Left ventricle myocardium superior (tissue), 1 donor: ENCODE results near the gene NHSL2. TPM values are rescaled to one million over a fixed set of nuclear protein-coding genes. Genes with fewer than 3 reads are reported as not detected.
"Not testable (repeated sequence)": the region's sequence is repeated elsewhere in the genome, so short reads cannot be mapped to it uniquely, and the experiment has no call there.

Source experiments
- ATAC-seq: fragments of 200-7000 bp; cut with Tn5 transposase; one replicate; pipeline ENCODE4 v1.9.1; 2020; ENCODE audit warnings: mild to moderate bottlenecking, moderate library complexity
- DNase-seq: peaks from one replicate; pipeline ENCODE4 v3.0.0-alpha.2; 2020
- intact Hi-C: fragments of 100-400 bp; cut with micrococcal nuclease; formaldehyde crosslinking; loops from one replicate; pipeline ENCODE4 v1.11.0; 2022
- total RNA-seq: library from RNA; stranded (reverse); fragmentation: NEBNext Ultra II Directional; extraction: Animal tissue kit (Norgen Biotek cat#: 25700); gene quantifications from one replicate; pipeline ENCODE4 v1.2.1, GENCODE V29; 2021
- donor health status: DM: no; HTN: yes; CAD: no; lungs with severe emphysema.

Gene NHSL2
- total RNA-seq, 1 donor from 2014 or later: 3.7 TPM

DNA sequence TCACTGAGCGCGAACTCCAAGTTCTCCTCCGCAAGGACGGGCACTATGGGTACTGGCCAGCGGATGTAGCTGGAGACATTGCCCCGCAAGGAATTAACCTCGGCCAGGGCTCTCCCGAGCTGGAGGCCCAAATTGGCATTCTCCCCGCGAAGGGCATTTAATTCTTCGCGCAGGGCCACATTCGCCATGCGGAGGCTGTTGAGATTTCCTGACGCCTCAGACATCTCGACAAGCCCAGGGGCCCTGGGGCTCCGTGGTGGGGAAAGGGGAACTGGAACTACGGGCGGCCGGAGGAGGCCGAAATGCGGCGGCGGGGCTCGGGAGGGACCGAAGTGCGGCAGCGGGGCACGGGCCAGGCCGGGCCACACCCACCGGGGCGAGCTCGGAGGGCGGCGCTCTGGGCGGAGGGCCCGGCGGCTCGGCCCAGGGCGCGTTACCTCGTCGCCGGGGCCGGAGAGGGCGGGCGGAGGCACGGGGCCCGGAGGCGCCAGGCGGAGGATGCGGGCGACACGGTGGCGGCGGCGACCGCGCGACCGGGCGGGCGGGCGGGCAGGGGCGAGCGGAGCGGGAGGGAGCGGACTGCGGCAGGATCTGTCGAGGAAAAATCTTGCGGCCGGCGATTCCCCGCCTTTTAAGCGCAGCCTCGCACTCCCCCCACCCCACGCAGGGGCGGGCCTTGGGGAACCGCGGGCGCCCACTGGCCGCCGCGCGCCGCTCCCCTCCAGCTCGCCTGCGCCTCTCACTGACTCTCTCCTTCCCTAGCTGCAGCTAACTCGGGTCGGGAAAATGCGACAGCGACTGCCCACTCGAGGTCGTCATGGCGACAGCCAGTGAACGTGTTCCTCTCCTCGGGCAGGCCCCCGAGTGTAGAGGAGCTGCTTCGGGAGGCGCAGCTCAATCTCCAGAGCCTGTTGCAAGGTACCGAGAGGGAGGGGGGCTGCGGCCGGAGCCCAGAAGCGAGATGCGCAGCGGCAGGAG is 221.0 kb downstream of the NHSL2 start, which contains the start of gene RTL5:
RTL5 (minus strand) TSS at position 599 of the 978 bp plus-strand sequence.
- intact Hi-C loops: no loop called here
- DNase-seq (peak; percentile 88), ATAC-seq (peak; percentile 98)

DNA sequence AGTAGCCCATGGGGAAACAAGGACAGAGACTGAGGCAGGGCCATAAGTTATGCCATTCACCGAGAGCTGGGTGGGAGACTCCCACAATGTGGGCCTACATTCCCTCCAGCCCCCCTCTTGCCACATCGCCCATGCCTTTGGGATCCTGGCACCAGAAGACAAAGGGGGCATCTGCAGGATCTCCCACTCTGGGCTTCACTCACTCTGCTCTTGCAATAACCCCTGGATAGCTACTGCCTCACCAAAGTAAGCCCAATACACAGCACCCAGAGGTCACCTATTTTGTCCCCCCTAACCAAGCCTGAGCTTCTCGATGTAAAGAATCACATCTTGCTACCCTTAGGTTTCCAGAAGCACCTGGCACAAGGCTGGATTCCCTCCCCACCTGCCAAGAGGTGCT is 221.8 kb downstream of the NHSL2 start:
- ATAC-seq: no peak
- no peak for DNase-seq
- intact Hi-C loops: no loop called here

DNA sequence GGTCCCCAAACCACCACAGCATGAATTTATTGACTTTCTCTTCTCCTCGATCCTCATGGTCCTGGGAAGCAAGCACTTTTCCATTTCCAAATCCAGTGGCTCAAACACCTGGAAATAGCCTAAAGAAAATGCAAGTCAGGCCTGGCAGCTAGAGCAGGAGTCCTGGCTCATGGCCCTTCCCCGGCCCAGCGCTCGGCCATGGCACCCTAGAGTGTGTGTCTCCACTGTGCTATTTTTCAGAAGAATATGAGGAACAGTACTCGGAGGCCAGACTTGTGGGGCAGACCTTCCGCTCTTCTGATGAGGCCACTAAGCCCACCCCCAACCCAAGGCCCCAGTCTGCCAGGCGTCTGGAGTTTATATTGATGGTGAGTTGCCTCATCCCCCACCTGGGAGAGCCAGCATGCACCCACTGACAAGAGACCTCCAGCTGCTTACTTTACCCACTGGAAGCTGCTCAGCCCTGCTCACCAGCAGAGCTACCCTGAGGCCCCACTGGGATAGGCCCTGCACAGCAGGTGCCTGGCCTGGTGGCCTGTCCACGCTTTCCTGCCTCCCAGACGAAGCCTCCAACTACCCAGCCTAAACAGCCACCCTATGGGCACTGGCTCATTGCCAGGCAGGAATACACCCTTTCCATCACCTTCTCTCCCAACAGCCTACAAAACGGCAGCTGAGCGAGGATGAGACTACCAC is 223.4 kb downstream of the NHSL2 start:
- intact Hi-C loops: no loop called here
- ATAC-seq: no peak
- DNase-seq: no peak

DNA sequence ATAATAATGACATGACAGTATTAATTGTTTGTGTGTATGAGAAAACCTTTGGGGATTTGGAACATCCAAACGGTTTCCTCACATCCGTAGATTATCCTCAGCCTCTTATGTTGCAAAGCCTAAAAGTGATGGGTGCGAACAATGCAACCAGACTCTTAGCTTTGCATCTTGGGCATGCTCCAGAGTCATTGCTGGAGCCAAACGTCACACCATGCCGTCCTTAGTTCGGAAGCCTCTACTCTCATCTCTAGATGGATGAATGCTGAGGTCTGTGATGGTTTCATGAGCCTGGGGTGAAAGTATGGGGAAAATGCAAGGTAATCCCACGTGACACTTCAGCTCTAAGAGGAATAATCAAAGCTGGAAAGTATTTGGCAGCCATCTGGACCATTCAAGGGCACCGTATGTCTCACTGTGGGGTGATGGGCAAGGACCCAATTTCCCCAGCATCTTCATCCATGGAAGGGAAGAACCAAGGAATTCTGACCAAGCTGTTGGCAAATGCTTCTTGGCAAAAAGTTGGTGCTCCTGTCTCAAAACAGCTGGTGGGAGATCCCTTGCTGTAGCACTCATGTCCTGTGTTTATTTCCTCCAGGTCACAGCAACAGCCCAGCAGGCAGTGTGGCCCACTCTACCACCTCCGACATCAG is 227.3 kb downstream of the NHSL2 start:
- no peak for ATAC-seq
- no peak for DNase-seq
- intact Hi-C loops: no loop called here

DNA sequence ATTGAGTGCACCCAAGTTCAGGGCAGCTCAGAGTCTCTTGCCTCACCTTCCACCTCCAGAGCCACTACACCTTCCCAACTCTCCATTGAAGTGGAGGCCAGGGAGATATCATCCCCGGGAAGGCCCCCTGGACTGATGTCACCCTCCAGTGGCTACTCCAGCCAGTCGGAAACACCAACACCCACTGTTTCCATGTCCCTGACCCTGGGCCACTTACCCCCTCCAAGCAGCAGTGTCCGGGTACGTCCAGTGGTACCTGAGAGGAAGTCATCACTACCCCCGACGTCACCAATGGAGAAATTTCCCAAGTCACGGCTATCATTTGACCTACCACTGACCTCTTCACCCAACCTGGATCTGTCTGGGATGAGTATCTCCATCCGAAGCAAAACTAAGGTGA is 228.9 kb downstream of the NHSL2 start:
- intact Hi-C loops: no loop called here
- DNase-seq (no peak), ATAC-seq (no peak)

DNA sequence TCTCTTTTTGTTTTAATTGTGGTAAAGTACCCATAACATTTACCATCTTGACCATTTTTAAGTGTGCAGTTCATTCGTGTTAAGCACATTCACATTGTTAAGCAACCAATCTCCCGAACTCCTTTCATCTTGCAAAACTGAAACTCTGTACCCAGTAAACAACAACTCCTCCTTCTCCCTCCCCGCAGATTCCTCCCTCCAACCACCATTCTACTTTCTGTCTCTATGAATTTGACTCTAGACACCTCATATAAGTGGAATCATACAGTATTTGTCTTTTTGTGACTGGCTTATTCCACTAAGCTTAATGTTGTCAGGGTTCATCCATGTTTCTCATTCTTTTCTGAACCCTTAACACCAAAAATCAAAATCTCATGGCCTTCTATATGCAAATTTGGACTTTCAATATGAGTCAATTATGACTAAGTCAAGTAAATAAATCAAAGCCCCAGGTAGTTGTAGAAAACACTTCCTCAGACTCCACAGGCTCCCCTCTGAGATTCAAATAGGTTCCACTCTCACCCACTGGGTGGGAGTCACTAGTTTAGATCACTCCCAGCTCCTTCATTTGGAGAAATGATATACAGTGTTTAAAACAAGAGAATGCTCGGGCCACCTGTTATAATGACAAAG is 230.8 kb downstream of the NHSL2 start:
- DNase-seq (no peak), ATAC-seq (no peak)
- intact Hi-C loops: no loop called here

DNA sequence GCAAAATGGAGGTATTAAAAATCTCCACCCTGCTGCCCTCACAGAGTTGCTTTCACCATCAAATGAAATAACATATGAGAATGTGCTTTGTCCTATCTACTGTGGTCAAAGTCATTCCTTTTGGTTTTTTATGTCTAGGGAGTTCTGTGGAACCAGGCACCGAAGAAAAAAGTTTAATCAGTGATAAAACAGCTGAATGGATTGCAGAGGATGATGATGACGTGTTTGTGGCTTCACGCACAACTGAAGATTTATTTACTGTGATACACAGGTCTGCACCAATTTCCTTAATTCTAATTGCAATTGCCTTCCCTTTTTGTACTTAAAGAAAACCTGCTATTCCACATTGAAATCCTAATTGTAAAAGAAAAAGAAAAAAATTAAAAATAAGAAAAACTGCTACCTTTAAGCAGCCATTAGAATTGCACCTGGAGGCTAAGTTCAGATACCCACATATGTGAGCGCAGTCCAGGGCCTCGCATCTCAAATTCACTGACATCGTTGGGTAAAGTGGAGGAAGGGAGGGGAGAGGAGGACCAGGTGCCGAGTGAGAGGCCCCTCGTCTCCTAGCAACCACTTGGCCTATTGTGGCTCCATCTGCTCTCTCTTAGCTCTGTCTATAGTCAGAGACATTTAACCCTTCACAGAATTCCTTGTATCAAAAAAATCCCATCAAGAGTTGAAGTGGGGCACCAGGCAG is 231.6 kb downstream of the NHSL2 start:
- intact Hi-C loops: no loop called here
- ATAC-seq: no peak

DNA sequence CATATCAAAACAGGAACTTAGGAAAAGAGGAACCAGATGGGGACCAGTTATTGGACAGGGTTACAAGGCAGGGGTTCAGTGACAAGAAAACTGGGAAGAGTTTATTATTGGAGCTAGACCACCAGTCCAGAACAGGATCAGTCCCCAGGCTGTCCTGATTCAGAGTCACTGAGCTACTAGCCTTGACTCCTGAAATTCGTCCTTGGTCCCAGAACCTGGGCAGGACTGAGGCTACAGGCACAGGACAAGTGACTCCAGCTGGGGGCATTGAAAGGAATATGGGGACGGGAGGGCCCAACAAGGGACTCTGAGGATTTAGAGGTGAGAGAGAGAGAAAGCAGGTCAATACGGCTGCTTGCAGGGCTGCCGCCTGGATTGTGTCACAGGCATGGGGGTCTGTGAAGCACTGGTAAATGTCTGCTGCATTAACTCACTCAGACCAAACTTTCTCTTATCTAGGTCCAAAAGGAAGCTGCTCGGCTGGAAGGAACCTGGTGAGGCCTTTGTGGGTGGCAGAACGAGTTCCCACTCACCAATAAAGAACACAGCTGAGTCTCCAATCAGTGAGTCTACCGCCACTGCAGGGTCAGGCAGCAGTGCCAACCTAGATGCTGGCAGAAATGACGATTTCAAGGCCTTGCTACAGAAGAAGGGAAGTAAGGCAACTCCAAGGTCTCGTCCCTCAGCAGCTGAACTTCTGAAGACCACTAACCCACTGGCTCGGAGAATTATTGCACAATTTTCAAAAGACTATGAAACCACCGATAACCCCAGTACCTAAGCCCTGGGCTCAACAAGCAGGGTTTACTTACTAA is 232.4 kb downstream of the NHSL2 start:
- ATAC-seq: no peak
- intact Hi-C loops: no loop called here
- no peak for DNase-seq

More for the DNA sequence above, 231.6 kb downstream of the NHSL2 start:
- DNase-seq: no peak

DNA sequence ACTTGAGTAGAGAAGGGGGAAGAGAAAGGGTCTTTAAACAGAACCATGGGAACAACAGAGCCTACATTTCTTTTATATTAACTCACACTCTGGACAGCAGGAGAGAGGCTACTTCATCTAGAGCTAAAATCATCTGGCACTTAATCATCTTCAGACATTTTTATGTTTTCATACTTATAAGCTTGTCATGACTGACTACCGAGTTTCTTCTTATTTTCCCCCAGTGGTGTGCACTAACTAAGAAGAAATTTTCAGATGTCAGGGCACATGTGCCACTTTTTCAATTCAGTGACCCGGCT is 232.9 kb downstream of the NHSL2 start:
- DNase-seq: no peak
- no peak for ATAC-seq
- intact Hi-C loops: no loop called here

DNA sequence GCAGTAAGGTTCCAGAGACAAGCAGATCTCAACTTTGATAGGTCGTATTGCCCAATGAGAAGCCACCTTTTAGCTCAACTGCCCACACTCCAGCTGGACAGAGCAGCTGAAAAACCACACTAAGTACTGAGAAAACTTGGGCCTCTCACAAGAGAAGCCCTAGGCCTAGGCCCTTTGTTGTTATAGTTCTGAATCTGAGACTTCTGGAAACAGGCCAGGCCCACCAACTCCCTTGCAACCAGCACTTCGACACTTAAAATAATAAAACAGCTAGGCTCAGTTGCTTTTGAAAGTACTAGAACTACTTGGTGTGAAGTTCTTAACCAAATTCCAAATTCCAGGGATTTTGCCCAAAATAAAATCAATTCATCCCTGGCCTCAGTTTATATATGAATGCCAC is 234.5 kb downstream of the NHSL2 start:
- no peak for DNase-seq
- intact Hi-C loops: no loop called here
- no peak for ATAC-seq

DNA sequence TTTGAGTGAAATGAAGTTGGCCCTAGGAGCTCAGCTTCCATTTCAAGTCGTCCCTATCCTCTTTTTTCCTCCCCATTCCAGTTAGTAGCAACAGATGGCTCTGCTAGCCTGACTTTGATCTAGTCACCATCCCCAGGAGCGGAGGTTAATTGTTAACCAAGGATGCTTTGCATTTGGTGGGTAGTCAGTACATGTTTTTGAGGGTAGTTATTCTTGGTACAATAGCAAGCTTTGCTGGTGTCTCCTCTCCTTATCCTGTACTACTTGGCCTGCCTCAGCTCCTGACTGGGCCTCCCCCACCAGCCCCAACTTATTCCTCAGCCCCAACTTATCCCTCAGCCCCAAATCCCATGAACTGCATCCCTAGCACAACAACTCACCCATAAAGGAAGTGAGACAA is 235.9 kb downstream of the NHSL2 start:
- intact Hi-C loops: no loop called here
- DNase-seq (no peak), ATAC-seq (no peak)

DNA sequence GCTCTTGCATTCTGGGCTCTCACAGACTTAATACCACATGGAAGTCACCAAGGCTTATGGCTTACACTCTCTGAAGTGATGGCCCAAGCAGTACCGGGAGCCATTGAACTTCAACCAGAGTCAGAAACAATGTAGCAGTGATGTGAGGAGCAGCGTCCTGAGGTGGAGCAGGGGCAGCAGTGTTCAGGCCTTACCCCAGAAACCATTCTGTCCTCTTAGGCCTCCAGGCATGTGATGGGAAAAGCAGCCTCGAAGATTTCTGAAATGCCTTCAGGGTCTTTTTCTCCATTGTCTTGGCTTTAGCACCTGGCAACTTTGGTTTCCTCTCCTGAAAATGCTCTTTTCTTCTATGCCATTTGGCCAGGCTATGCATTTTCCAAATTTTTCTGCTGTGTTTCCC is 248.1 kb downstream of the NHSL2 start:
- DNase-seq (no peak), ATAC-seq (no peak)
- intact Hi-C loops: no loop called here

DNA sequence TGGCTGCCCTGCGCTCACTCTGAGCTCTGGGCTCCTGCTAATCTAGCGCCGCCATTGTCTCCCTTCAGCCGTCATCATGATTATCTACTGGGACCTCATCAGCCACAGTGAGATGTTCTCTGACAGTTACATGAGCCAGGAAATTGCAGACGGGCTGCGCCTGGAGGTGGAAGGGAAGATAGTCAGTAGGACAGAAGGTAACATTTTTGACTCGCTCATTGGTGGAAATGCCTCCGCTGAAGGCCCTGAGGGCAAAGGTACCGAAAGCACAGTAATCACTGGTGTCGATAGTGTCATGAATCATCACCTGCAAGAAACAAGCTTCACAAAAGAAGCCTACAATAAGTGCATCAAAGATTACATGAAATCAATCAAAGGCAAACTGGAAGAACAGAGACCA is 249.1 kb downstream of the NHSL2 start:
- ATAC-seq: no peak
- DNase-seq: no peak
- intact Hi-C loops: no loop called here

DNA sequence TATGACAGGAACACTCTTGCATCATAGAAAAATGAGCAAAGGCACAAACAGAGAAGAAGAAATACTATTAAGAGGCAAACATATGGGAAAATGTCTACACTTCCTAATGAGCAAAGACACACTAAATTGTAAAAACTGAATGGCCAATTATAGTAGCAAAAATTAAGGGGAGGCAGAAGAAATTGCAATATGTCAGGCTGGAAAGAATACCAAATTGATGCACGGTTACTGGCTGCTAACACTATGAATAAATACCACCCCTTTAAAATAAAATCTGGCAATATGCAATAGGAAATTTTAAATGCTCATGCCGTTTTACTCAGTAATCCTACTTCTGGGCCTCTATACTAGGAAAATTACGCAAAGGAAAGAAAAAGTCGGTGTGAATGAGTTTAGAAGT is 254.9 kb downstream of the NHSL2 start:
- intact Hi-C loops: no loop called here
- ATAC-seq (no peak), DNase-seq (no peak)

DNA sequence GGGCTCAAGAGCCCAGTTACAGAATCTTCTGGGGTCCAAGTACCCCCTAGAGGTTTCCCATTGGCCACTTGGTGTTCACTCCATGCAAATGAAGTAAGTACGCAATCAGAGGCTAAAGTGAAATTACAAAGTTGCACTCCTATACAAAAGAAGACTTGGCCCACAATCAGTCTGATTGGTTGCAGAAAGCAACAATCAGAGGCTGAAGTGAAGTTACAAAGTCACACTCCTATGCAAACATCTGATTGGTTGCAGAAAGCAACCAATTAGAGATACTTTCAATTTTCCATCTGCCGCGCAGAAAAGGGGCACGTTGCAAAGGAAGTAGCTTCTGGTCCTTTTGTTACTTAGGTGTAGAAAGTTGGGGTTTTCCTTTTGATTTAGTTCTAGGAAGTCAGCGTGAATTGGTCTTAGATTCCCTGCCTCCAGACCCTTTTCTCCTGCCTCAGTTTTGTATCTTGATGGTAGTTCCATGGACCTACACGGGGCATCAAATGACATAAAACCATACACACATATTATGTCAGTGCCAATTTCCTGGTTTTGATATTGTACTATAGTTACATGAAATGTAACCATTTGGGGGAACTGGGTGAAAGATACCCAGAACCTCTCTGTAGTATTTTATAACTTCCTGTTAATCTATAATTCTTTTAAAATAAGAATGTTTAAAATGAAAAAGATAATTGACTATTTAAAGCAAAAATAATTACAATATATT is 258.5 kb downstream of the NHSL2 start:
- DNase-seq: no peak
- intact Hi-C loops: no loop called here
- ATAC-seq: no peak

DNA sequence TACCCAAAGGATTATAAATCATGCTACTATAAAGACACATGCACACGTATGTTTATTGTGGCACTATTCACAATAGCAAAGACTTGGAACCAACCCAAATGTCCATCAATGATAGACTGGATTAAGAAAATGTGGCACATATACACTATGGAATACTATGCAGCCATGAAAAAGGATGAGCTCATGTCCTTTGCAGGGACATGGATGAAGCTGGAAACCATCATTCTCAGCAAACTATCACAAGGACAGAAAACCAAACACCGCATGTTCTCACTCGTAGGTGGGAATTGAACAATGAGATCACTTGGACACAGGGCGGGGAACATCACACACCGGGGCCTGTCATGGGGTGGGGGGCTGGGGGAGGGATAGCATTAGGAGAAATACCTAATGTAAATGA is 265.6 kb downstream of the NHSL2 start:
- DNase-seq, intact Hi-C loops, ATAC-seq: not testable (repeated sequence)

DNA sequence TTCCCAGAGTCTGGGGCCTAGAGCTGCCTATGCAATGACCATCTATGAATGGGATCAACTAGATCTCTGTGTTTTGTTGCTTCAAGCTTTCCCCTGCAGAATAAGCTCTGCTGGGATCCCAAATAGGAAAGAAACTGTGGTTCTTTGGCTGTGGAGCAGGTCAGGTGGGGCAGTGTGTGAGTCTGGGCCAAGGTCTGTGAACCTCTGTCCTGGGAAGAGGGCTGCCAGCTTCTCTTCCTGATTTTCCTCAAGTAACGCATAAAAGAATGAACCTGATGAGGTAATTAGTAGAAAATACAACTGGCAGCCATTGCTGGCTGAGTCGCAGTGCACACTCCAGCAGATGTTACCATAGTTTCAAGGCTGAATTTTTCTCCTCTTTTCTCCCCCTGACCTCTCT is 266.3 kb downstream of the NHSL2 start:
- no peak for ATAC-seq

DNA sequence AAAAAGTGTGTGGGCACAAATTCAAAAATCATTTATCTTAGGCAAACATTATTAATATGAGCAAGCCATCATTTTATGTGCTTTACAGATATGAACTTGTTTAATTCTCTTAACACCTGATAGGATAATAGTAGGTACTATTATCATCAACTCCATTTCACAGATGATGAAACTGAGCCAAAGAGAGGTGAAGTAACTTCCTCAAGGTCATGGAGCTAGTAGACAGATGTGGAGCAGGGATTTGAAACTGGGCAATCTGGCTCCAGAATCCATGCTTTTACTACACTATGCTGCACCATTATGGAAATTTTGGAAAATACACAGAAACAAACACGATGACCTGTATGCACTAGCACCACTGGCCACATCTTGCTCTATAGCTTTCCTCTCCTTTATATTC is 269.9 kb downstream of the NHSL2 start:
- intact Hi-C loops: no loop called here

More for the DNA sequence above, 266.3 kb downstream of the NHSL2 start:
- DNase-seq: no peak
- intact Hi-C loops: no loop called here

More for the DNA sequence above, 269.9 kb downstream of the NHSL2 start:
- DNase-seq: no peak
- ATAC-seq: no peak
